Left lobe of liver (tissue), 2 donors: Measurements from ENCODE around the gene SAMD8. TPM values are rescaled to one million over a fixed set of nuclear protein-coding genes. Genes with fewer than 3 reads are reported as not detected.
"Not testable (repeated sequence)": the region's sequence is repeated elsewhere in the genome, so short reads cannot be mapped to it uniquely, and the experiment has no call there.

ENCODE experiments used
- ATAC-seq: fragments of 200-7000 bp; cut with Tn5 transposase; one replicate; pipeline ENCODE4 v1.9.1; 2020; ENCODE audit warnings: mild to moderate bottlenecking, moderate library complexity
- DNase-seq: peaks from one replicate; pipeline ENCODE4 v3.0.0-alpha.2; 2020; ENCODE audit warnings: low spot score
- total RNA-seq: library from RNA; stranded (reverse); gene quantifications from one replicate; pipeline ENCODE4 v1.2.1, GENCODE V29; 2021
- donor health status: DM: no; HTN: no; CAD: no; lungs with moderate emphysema.
- donor health status: DM: no; HTN: yes; CAD: no.

The SAMD8 gene
- total RNA-seq, 1 donor from 2014 or later: 5.7 TPM

- DNase-seq: peak; percentile 41
- ATAC-seq: no peak
Observed at GRCh38 chr10:75189266-75190096, 78.0 kb downstream of the SAMD8 start.

GRCh38 chr10:75191821-75192568, 80.5 kb downstream of the SAMD8 start:
- DNase-seq: peak; percentile 70

GRCh38 chr10:75194625-75195024, 83.2 kb downstream of the SAMD8 start:
- peak; percentile 4 for DNase-seq
- ATAC-seq: not testable (repeated sequence)

More at GRCh38 chr10:75191821-75192568, 80.5 kb downstream of the SAMD8 start:
- ATAC-seq: peak; percentile 95

- DNase-seq: no peak
Observed at GRCh38 chr10:75195035-75195763, 83.7 kb downstream of the SAMD8 start.

GRCh38 chr10:75197066-75197465, 85.6 kb downstream of the SAMD8 start:
- no peak for ATAC-seq
- DNase-seq: peak; percentile 19

More at GRCh38 chr10:75195035-75195763, 83.7 kb downstream of the SAMD8 start:
- ATAC-seq: no peak

GRCh38 chr10:75197906-75198305, 86.5 kb downstream of the SAMD8 start:
- ATAC-seq: no peak

GRCh38 chr10:75199949-75200348, 88.5 kb downstream of the SAMD8 start:
- not testable (repeated sequence) for ATAC-seq
- peak; percentile 2 for DNase-seq

More at GRCh38 chr10:75197906-75198305, 86.5 kb downstream of the SAMD8 start:
- peak; percentile 31 for DNase-seq

- DNase-seq (peak; percentile 31), ATAC-seq (no peak)
Observed at GRCh38 chr10:75201793-75202307, 90.4 kb downstream of the SAMD8 start.

- DNase-seq (peak; percentile 14), ATAC-seq (peak; percentile 47)
Observed at GRCh38 chr10:75202321-75203045, 91.0 kb downstream of the SAMD8 start.

GRCh38 chr10:75203046-75203620, 91.7 kb downstream of the SAMD8 start:
- not testable (repeated sequence) for ATAC-seq, DNase-seq

GRCh38 chr10:75203724-75204123, 92.3 kb downstream of the SAMD8 start:
- no peak for ATAC-seq
- DNase-seq: no peak

- ATAC-seq (no peak), DNase-seq (no peak)
Observed at GRCh38 chr10:75205908-75206307, 94.5 kb downstream of the SAMD8 start.

GRCh38 chr10:75206638-75207037, 95.2 kb downstream of the SAMD8 start:
- not testable (repeated sequence) for DNase-seq, ATAC-seq

GRCh38 chr10:75207079-75207856, 95.8 kb downstream of the SAMD8 start:
- ATAC-seq: no peak
- DNase-seq: no peak

- no peak for DNase-seq
- no peak for ATAC-seq
Observed at GRCh38 chr10:75207857-75208144, 96.3 kb downstream of the SAMD8 start.

GRCh38 chr10:75208181-75208580, 96.7 kb downstream of the SAMD8 start:
- ATAC-seq (no peak), DNase-seq (no peak)

- ATAC-seq (no peak), DNase-seq (no peak)
Observed at GRCh38 chr10:75209086-75209920, 97.8 kb downstream of the SAMD8 start.

- ATAC-seq: peak; percentile 74
- peak; percentile 70 for DNase-seq
Observed at GRCh38 chr10:75209921-75210281, 98.4 kb downstream of the SAMD8 start.
